ENCODE measurements around the gene ADRA2A. TPM values are rescaled to one million over a fixed set of nuclear protein-coding genes. Genes with fewer than 3 reads are reported as not detected.

The ADRA2A gene
- polyA plus RNA-seq, 1 experiment = 0.25 TPM

DNA sequence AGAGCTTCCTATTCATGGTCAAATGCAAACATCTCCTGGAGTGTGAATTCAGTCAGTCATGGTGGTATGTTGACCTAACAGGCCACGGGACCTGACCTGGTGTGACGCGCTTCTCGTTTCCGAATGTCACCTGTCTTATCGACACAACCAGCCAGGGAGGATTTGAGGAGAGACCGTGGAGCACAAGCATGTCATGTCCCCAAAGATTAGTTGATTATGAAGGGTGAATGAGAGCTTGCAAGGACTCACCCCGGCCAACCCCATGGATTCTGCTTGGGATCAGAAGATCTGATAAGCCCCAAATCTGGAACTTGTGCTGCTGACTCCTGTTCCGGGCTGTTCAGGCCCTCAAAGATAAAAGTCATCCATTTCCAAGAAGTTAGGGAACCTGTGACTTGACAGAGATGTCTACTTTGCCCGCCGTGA lies 10.5 kb downstream of the ADRA2A start:
- no peak overlapping the region for H3K4me3 ChIP-seq (ENCODE audit: low read depth, low read length)
- TF ChIP-seq, protein P1, sequence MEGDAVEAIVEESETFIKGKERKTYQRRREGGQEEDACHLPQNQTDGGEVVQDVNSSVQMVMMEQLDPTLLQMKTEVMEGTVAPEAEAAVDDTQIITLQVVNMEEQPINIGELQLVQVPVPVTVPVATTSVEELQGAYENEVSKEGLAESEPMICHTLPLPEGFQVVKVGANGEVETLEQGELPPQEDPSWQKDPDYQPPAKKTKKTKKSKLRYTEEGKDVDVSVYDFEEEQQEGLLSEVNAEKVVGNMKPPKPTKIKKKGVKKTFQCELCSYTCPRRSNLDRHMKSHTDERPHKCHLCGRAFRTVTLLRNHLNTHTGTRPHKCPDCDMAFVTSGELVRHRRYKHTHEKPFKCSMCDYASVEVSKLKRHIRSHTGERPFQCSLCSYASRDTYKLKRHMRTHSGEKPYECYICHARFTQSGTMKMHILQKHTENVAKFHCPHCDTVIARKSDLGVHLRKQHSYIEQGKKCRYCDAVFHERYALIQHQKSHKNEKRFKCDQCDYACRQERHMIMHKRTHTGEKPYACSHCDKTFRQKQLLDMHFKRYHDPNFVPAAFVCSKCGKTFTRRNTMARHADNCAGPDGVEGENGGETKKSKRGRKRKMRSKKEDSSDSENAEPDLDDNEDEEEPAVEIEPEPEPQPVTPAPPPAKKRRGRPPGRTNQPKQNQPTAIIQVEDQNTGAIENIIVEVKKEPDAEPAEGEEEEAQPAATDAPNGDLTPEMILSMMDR (IDR thresholded peaks at IDR 0.05; ENCODE audit: insufficient read depth, low read depth, low read length) = no peak
- H3K27me3 ChIP-seq (ENCODE audit: control insufficient read depth, insufficient read depth, low read length) = 0 out of 2 replicates have a peak, but pooled peaks cover 1% of the 10 kb centered on the region
- POLR2A ChIA-PET = no interaction called here
- CTCF ChIA-PET = interaction anchor here (1.0 to 1.3 kb wide), 3 partner anchors 11 to 12 kb away, joined by 3 to 5 read pairs (median 4); partner anchors contain the start of gene ADRA2A
- DNase-seq (ENCODE audit: low read depth) = no peak
- no peaks in the 10 kb centered on the region for H3K36me3 ChIP-seq (ENCODE audit: control insufficient read depth, insufficient read depth, low read length)

DNA sequence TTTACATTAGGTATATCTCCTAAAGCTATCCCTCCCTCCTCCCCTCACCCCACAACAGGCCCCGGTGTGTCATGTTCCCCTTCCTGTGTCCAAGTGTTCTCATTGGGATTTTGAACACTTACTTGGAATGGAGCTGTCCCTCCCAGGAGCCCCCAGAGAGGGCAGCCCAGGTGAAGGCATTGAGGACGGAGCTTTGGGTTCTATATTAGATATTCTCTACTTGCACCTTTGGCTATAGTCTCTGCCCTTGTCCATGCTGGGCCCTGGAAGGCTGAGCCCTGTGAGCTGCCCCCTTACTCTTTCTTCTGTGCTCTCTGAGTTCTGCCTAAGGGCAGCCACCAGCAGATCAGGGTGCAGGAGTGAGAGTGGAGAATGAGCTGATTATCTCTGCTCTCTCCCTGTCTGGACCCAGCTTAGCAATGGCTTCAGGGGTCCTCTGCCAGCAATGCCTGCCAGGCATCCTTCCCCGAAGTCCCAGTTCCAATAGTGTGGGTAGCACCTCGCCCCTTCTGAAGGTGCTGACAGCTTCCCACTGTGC lies 11.2 kb downstream of the ADRA2A start:
- TF ChIP-seq, protein P1 (IDR thresholded peaks at IDR 0.05; ENCODE audit: insufficient read depth, low read depth, low read length) = no peak
- no peaks in the 10 kb centered on the region for H3K36me3 ChIP-seq (ENCODE audit: control insufficient read depth, insufficient read depth, low read length)
- POLR2A ChIA-PET = no interaction called here
- no peak overlapping the region for H3K4me3 ChIP-seq (ENCODE audit: low read depth, low read length)
- 0 out of 2 replicates have a peak, but pooled peaks cover 1% of the 10 kb centered on the region for H3K27me3 ChIP-seq (ENCODE audit: control insufficient read depth, insufficient read depth, low read length)
- CTCF ChIA-PET = interaction anchor here (1.0 to 1.3 kb wide), 3 partner anchors 11 to 12 kb away, joined by 3 to 5 read pairs (median 4); partner anchors contain the start of gene ADRA2A
- DNase-seq (ENCODE audit: low read depth) = no peak

DNA sequence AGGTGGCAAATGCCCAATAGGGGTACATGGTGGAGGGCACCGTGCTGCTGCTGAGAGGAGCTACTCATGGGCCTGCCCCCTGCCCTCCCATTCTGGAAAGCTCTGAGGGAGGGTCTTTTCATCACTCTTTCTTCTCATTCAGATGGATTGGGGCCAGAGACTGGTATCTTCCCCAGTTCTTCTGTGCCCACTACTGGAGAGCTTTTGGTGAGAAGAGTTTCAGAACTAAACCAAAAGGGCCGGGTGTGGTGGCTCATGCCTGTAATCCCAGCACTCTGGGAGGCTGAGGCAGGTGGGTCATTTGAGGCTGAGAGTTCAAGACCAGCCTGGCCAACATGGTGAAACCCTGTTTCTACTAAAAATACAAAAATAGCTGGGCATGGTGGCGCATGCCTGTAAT lies 12.5 kb downstream of the ADRA2A start:
- TF ChIP-seq, protein P1 (IDR thresholded peaks at IDR 0.05; ENCODE audit: insufficient read depth, low read depth, low read length) = no peak
- POLR2A ChIA-PET = no interaction called here
- CTCF ChIA-PET = interaction anchor here (1.5 kb wide), 1 partner anchor 13 kb away, joined by 5 read pairs; the partner anchor contains the start of gene ADRA2A
- no peak overlapping the region for H3K4me3 ChIP-seq (ENCODE audit: low read depth, low read length)
- 0 out of 2 replicates have a peak, but pooled peaks cover 1% of the 10 kb centered on the region for H3K27me3 ChIP-seq (ENCODE audit: control insufficient read depth, insufficient read depth, low read length)
- no peak for DNase-seq (ENCODE audit: low read depth)
- no peaks in the 10 kb centered on the region for H3K36me3 ChIP-seq (ENCODE audit: control insufficient read depth, insufficient read depth, low read length)

DNA sequence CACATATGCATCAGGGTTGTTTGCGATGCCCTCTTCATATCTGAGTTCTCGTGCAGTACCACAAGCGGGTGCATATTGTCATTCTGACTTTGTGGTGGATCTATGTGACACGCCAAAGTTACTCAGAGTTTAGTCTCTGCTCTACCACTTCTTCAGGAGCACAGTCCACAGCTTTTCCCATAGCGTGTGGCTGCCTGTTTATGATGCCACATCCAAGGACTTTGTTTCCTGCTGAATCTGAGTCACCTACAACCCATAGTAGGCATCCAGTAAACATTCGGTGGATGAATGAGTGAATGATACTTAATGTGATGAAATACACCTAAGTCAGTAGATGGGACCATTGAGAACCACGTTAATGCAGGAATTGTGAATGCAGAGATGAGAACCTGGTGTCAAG lies 15.0 kb downstream of the ADRA2A start:
- TF ChIP-seq, protein P1 (IDR thresholded peaks at IDR 0.05; ENCODE audit: insufficient read depth, low read depth, low read length) = no peak
- 0 out of 2 replicates have a peak, but pooled peaks cover 1% of the 10 kb centered on the region for H3K27me3 ChIP-seq (ENCODE audit: control insufficient read depth, insufficient read depth, low read length)
- CTCF ChIA-PET = no interaction called here
- no peak overlapping the region for H3K4me3 ChIP-seq (ENCODE audit: low read depth, low read length)
- no peaks in the 10 kb centered on the region for H3K36me3 ChIP-seq (ENCODE audit: control insufficient read depth, insufficient read depth, low read length)
- POLR2A ChIA-PET = no interaction called here
- DNase-seq (ENCODE audit: low read depth) = no peak

DNA sequence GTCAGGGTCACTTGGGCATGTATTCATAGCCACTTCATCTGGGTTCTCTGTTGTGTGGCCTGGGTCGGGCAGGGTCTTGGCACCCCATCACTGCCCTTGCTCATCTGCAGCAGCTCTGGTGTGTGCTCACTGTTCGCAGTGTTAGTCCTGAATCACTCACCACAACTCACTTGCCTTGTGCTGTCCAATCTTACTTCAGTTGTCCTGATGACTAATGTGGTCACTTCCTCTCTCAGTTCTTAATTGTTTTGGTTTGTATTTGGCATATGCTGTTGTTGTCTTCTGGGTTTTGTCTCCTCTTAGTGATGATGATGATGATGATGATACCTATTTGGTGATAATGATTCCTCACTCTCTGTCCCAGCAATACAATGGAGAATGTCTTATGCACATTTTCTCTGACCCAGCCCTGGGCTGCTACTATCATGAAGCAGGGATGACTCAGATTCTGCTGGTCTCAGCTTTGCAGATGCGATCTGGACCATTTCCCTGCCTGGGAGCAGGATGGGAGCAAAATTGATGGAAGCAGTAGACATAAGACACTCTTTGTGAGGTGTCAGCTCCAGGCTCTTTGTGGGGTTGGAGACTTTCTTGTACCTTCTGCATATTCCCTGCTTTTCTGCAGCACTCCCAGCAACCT lies 17.0 kb downstream of the ADRA2A start:
- DNase-seq (ENCODE audit: low read depth) = no peak
- ChIA-PET CTCF (interaction anchor here (1.3 kb wide), 1 partner anchor 23 kb away, joined by 3 read pairs; no protein-coding TSS in a partner anchor), POLR2A (no interaction called here)
- Histone ChIP-seq H3K4me3 (ENCODE audit: low read depth, low read length) (no peak overlapping the region), H3K36me3 (ENCODE audit: control insufficient read depth, insufficient read depth, low read length) (no peaks in the 10 kb centered on the region), H3K27me3 (ENCODE audit: control insufficient read depth, insufficient read depth, low read length) (0 out of 2 replicates have a peak, but pooled peaks cover 1% of the 10 kb centered on the region)
- TF ChIP-seq, protein P1 (IDR thresholded peaks at IDR 0.05; ENCODE audit: insufficient read depth, low read depth, low read length) = no peak

All from BJ (cell line).